GM12865 (cell line): Measurements from ENCODE around the gene PASK.

Experiments
- DNase-seq: peaks from one replicate; pipeline ENCODE4 v3.0.0; 2010; ENCODE audit warnings: low read depth
- H3K4me3 ChIP-seq: 2 replicates; pipeline ENCODE4 v1.5.1; 2011; ENCODE audit warnings: mild to moderate bottlenecking, low read depth, low read length, control low read depth
- CTCF ChIP-seq: IDR thresholded peaks from 2 replicates; pipeline ENCODE4 v1.5.1; 2011; ENCODE audit warnings: low read length, control low read depth, low read depth, inconsistent platforms; ENCODE audit not compliant: insufficient read depth; ENCODE audit errors: missing control alignments

Gene PASK

GRCh38 chr2:241064802-241065354 lies 84.4 kb downstream of the PASK start:
- DNase-seq = no peak
- no peak overlapping the region for H3K4me3 ChIP-seq
- TF ChIP-seq CTCF = no peak

GRCh38 chr2:241064008-241064801 lies 85.1 kb downstream of the PASK start:
- DNase-seq = peak; percentile 58
- no peak for TF ChIP-seq CTCF
- no peak overlapping the region for H3K4me3 ChIP-seq

- no peak for TF ChIP-seq CTCF
- no peak overlapping the region for H3K4me3 ChIP-seq
- DNase-seq = no peak
Observed at GRCh38 chr2:241063587-241063986, 85.7 kb downstream of the PASK start.

- no peak for DNase-seq
- no peak overlapping the region for H3K4me3 ChIP-seq
- no peak for TF ChIP-seq CTCF
Observed at GRCh38 chr2:241063093-241063551, 86.2 kb downstream of the PASK start.

- TF ChIP-seq CTCF = no peak
- no peak for DNase-seq
Observed at GRCh38 chr2:241062389-241063092, 86.7 kb downstream of the PASK start.

GRCh38 chr2:241061275-241061674 lies 88.0 kb downstream of the PASK start:
- H3K4me3 ChIP-seq = no peak overlapping the region
- no peak for DNase-seq
- TF ChIP-seq CTCF = no peak

More at GRCh38 chr2:241062389-241063092, 86.7 kb downstream of the PASK start:
- no peak overlapping the region for H3K4me3 ChIP-seq
